ENCODE results near the gene ARID5A.

Gene ARID5A

GRCh38 chr2:96528006-96528699 is 8.4 kb upstream of the ARID5A start:
- DNase-seq (ENCODE audit: low read depth in 2 of 2), result peak in 1 of 2 donors; percentile 16

- DNase-seq (ENCODE audit: low read depth in 2 of 2), result no peak
Observed at GRCh38 chr2:96528700-96529375, 7.7 kb upstream of the ARID5A start.

GRCh38 chr2:96529376-96530143 is 7.0 kb upstream of the ARID5A start:
- no peak for DNase-seq (ENCODE audit: low read depth in 2 of 2)

- no peak for DNase-seq (ENCODE audit: low read depth in 2 of 2)
Observed at GRCh38 chr2:96530144-96530430, 6.5 kb upstream of the ARID5A start.

GRCh38 chr2:96530474-96531357 is 5.8 kb upstream of the ARID5A start:
- no peak for DNase-seq (ENCODE audit: low read depth in 2 of 2)

GRCh38 chr2:96531366-96531765 is 5.2 kb upstream of the ARID5A start:
- no peak for DNase-seq (ENCODE audit: low read depth in 2 of 2)

- DNase-seq (ENCODE audit: low read depth in 2 of 2), result peak; percentile 60 to 81
Observed at GRCh38 chr2:96531872-96532505, 4.6 kb upstream of the ARID5A start.

- DNase-seq (ENCODE audit: low read depth in 2 of 2), result no peak
Observed at GRCh38 chr2:96532641-96533291, 3.8 kb upstream of the ARID5A start.

GRCh38 chr2:96533292-96534073 is 3.1 kb upstream of the ARID5A start:
- DNase-seq (ENCODE audit: low read depth in 2 of 2), result no peak

- no peak for DNase-seq (ENCODE audit: low read depth in 2 of 2)
Observed at GRCh38 chr2:96534141-96534540, 2.4 kb upstream of the ARID5A start.

- no peak for DNase-seq (ENCODE audit: low read depth in 2 of 2)
Observed at GRCh38 chr2:96534701-96535181, 1.8 kb upstream of the ARID5A start.

GRCh38 chr2:96535331-96535730 is 1.2 kb upstream of the ARID5A start:
- no peak for DNase-seq (ENCODE audit: low read depth in 2 of 2)

- DNase-seq (ENCODE audit: low read depth in 2 of 2), result peak; percentile 75 to 77
Observed at GRCh38 chr2:96537066-96537733, 648 bp downstream of the ARID5A start.

- DNase-seq (ENCODE audit: low read depth in 2 of 2), result no peak
Observed at GRCh38 chr2:96537734-96538486, 1.4 kb downstream of the ARID5A start.

GRCh38 chr2:96538487-96539214 is 2.1 kb downstream of the ARID5A start:
- peak; percentile 78 to 81 for DNase-seq (ENCODE audit: low read depth in 2 of 2)

- DNase-seq (ENCODE audit: low read depth in 2 of 2), result no peak
Observed at GRCh38 chr2:96539215-96539920, 2.8 kb downstream of the ARID5A start.

GRCh38 chr2:96540136-96540535 is 3.6 kb downstream of the ARID5A start:
- DNase-seq (ENCODE audit: low read depth in 2 of 2), result no peak

Measured in stimulated activated CD8-positive, alpha-beta memory T cell treated with anti-CD3 and anti-CD28 coated beads, Interleukin-2, amount 100 ng/mL, for 1 hour (primary cell).